C4-2B (cell line): ENCODE results near the gene TMUB2.

Source experiments
- ZFX ChIP-seq: fragments of 450-650 bp; IDR thresholded peaks from 2 replicates; pipeline ENCODE4 v1.6.1; 2017
- TF ChIP-seq, protein P1 (sequence below): fragments of 450-650 bp; conservative IDR thresholded peaks from 2 replicates; pipeline ENCODE4 v1.5.1; 2017; ENCODE audit warnings: mild to moderate bottlenecking

DNA sequence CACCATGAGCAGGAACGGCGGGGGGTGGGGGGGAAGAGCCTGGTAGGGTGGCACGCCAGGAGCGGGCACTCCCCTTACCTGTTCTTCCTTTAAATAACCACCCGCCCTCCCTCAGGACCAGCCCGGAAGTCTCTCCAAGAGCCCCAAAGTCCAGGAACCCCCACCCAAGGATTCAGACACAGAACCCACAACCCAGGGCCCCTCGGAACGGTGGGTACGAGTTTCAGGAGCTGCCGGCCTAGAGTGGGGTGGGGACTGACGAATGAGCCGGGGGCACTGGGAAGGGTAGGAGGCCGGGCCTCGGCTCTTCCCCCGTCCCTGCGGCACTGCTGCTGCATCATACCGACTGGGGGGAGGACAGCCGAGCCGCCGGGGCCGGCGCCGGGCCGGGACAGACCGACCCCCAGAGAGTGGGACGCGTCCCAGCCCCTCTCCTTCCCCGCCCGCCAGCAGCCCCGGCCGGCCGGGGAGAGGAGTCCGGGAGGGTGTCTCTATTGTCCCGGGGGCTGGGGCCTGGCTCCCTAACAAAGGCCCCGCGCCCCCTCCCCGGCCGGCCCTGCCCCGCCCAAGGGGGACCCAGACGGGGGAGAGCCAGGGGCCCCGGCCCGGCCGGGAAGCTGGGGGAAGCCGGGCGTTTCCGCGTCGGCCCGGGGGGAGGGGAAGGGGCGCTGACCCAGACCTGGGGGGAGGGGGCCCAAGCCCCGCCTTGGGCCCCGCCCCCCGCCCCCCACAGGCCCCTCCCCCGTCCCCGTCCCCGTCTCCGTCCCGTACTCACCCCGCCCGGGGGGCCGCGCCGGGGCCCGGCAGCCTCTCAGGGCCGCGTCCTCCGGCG lies 12.2 kb downstream of the TMUB2 start:
- TF ChIP-seq, protein P1, sequence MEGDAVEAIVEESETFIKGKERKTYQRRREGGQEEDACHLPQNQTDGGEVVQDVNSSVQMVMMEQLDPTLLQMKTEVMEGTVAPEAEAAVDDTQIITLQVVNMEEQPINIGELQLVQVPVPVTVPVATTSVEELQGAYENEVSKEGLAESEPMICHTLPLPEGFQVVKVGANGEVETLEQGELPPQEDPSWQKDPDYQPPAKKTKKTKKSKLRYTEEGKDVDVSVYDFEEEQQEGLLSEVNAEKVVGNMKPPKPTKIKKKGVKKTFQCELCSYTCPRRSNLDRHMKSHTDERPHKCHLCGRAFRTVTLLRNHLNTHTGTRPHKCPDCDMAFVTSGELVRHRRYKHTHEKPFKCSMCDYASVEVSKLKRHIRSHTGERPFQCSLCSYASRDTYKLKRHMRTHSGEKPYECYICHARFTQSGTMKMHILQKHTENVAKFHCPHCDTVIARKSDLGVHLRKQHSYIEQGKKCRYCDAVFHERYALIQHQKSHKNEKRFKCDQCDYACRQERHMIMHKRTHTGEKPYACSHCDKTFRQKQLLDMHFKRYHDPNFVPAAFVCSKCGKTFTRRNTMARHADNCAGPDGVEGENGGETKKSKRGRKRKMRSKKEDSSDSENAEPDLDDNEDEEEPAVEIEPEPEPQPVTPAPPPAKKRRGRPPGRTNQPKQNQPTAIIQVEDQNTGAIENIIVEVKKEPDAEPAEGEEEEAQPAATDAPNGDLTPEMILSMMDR = no peak
- no peak for TF ChIP-seq ZFX
